ENCODE results near the gene AOPEP.

AOPEP gene

GRCh38 chr9:94904806-94905205 is 178.3 kb downstream of the AOPEP start:
- DNase-seq = no peak

- DNase-seq = no peak
These were observed 179.1 kb downstream of the AOPEP start for GRCh38 chr9:94905606-94906005.

GRCh38 chr9:94906181-94906580 is 179.7 kb downstream of the AOPEP start:
- no peak for DNase-seq

GRCh38 chr9:94906713-94907112 is 180.2 kb downstream of the AOPEP start:
- DNase-seq = no peak

- DNase-seq = no peak
These were observed 180.9 kb downstream of the AOPEP start for GRCh38 chr9:94907264-94907936.

GRCh38 chr9:94908011-94908563 is 181.6 kb downstream of the AOPEP start:
- DNase-seq = no peak

GRCh38 chr9:94908583-94909249 is 182.2 kb downstream of the AOPEP start:
- DNase-seq = peak; percentile 64

GRCh38 chr9:94909250-94909894 is 182.9 kb downstream of the AOPEP start:
- no peak for DNase-seq

GRCh38 chr9:94909965-94910730 is 183.6 kb downstream of the AOPEP start:
- DNase-seq = no peak

- no peak for DNase-seq
These were observed 184.7 kb downstream of the AOPEP start for GRCh38 chr9:94911211-94911610.

- DNase-seq = no peak
These were observed 185.6 kb downstream of the AOPEP start for GRCh38 chr9:94911986-94912635.

GRCh38 chr9:94912700-94913249 is 186.3 kb downstream of the AOPEP start:
- no peak for DNase-seq

GRCh38 chr9:94913550-94913949 is 187.1 kb downstream of the AOPEP start:
- no peak for DNase-seq

GRCh38 chr9:94915476-94916450 is 189.3 kb downstream of the AOPEP start:
- DNase-seq = no peak

- no peak for DNase-seq
These were observed 190.5 kb downstream of the AOPEP start for GRCh38 chr9:94916956-94917355.

- DNase-seq = peak; percentile 66
These were observed 191.7 kb downstream of the AOPEP start for GRCh38 chr9:94918038-94918753.

GRCh38 chr9:94919376-94920098 is 193.0 kb downstream of the AOPEP start:
- no peak for DNase-seq

GRCh38 chr9:94920420-94921091 is 194.1 kb downstream of the AOPEP start:
- no peak for DNase-seq

GRCh38 chr9:94921092-94921471 is 194.6 kb downstream of the AOPEP start:
- no peak for DNase-seq

Data from hematopoietic multipotent progenitor cell treated with erythropoietin and hydrocortisone succinate and interleukin-3 and kit ligand, for 4 days (in vitro differentiated cells).